Activated effector memory CD4-positive, alpha-beta T cell treated with Interleukin-2 at 50 U/mL for 16 hours (primary cell): Measurements from ENCODE around the gene ELP5.

Experiments used
- DNase-seq: peaks from one replicate; pipeline ENCODE4 v3.0.0-alpha.2; 2020

Gene ELP5

DNA sequence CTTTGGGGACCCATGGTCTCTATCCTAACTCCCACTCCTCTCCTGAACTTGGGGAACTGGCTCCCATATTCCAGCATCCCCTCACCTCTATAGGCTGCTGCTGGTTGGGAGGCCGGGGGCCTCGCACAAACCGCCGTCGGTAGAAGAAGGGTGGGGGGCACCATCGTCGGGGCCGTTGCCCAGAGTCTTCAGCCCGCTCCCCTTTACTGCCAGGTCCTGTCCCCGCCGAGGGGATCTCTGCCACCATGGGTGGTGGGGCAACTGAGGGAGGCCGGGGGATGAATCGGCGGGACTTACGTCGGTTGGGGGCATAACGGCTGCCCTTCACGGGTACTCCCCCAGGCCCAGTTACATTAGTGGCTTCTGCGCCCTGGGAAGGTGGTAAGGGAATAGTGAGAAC is 38.2 kb downstream of the ELP5 start:
- DNase-seq = no peak

DNA sequence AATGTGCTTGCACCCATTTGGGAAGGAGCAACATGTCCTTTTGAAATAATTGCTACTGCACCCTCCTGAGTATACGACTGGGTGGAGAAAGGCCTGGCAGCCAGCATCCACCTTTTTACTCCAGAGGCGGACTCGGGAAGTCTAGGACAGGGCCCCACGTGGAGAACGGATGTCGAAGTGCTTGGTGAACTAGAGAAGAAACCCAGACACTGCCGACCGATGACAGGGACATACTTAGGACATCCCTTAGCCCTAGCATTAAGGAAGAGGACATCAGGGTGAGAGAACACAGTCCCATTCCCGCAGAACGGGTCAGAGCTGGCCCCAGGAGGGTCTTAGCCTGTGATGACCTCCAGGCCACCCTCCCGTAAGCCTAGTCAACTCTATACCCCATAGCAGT is 38.7 kb downstream of the ELP5 start:
- DNase-seq = no peak

DNA sequence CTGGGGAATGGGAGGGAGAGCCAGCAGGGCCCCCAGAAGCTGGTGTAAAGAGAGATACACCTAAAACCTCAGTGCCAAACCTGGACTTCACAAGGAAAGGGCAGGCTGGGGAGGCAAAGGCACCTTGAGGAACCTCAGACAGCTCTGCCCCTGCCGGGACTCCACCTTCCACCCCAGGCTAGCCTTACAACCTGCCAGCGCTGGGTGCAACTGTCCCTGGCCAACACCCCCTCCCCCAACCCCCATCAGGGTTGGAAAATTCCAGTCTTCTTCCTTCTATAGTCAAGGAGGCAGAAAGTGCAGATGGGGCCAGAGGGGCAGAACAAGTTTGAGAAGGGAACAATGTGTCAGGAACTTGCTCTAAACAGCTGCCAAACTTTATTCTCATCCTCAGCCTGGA is 40.2 kb downstream of the ELP5 start:
- DNase-seq = no peak

DNA sequence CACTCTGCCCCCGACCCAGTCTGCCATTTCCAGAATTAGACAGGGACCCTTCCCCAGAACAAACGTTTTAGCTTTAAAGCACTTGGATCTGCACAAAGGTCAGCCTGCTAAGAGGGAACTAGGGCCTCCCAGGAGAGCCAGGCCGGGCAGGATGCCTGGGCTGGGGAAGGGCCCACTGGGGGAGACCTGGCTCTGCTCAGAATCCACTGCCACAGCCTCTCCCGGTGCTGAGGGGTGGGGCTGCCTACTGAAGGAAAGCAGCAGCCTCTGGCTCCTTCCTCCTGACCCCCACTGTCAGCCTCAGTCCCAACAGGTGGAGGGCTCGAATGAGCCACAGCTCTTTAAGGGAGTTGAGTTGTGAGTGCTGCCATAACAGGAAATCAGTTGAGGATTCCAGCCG is 40.7 kb downstream of the ELP5 start:
- DNase-seq = no peak

DNA sequence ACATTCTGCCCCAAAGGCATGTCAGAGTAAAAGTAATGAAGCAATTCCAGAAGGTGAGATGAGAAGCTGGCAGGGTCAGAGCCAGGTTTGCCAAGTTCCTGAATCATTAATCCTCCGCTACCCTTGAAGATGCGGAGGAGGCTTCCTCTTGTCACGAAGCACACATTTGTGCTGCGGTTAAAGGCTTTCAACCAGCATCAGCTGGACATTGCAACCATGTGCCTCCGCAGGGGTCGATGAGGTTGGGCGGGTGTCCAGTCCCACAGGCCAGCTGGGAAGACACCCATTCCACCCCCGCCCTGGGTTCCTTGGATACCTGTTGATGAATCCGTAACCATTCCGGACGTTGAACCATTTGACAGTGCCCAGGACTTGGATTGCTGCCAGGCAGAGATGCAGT is 41.1 kb downstream of the ELP5 start:
- DNase-seq = no peak

DNA sequence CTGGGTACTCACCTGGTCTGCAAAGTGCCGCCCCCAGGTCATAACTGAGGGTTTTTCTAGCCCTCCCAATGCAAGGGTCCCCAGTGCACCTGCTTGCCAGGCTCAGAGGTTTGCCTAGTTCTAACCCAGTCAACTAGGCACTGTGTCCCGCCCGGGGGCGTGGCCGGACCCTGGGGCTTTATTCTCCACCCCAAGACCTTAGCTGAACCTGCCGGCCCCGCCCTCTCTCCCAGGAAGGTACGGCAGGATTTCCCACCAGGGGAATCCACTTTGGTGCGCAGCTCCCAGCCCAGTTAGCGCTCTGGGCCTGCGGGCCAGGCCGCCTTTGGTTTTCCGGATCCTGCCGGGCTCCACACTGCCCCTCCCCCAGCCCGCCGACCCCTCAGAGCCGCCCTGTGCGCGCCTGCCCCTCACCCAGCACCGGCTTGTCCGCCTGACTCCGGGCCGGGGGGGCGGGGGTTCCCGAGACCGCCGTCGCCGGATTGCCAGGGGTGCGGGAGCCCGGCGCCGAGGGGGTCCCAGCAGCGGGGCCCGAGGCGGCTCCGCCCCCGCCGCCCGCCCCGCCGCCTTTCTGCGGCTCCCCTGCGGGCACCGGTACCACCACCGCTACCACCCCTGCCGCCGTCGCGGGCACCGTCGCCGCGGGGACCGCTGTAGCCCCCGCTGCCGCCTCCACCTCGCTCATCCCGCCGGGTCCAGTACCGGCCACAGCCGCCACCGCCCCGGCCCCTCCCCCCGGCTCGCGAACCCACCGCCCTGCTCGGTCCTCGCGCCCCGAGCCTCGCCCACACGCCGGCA is 42.0 kb downstream of the ELP5 start:
- DNase-seq = no peak

DNA sequence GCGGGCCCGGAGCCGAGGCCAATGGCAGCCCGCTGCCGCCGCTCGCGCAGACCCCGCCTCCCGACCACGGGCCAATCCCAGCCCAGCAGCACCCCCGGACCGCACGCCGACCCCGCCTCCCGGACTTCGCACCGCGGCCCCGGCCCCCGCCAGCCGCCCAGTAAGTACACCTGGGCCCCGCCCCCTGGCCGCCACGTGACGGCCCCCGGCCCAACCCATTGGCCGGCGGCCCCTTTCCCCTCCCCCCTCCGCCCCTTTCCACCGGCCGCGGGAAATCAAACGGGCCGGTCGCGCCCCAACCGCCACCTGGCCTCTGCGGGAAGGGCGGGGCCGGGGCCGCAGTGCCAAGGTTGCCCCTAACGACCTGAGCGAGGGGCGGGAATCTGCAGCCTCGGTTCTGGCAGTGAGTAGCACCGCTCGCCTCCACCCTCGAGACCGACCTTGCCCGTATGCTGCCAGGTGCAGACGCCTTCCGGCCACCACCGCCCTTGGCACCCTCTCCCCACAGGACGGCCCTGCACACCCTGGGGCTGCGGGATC is 42.7 kb downstream of the ELP5 start, which contains the start of gene YBX2:
Gene YBX2, minus strand, starts transcription at position 26 of the 540 bp plus-strand sequence. CDS start 139 bp downstream, outside the sequence.
- peak; percentile 55 for DNase-seq

DNA sequence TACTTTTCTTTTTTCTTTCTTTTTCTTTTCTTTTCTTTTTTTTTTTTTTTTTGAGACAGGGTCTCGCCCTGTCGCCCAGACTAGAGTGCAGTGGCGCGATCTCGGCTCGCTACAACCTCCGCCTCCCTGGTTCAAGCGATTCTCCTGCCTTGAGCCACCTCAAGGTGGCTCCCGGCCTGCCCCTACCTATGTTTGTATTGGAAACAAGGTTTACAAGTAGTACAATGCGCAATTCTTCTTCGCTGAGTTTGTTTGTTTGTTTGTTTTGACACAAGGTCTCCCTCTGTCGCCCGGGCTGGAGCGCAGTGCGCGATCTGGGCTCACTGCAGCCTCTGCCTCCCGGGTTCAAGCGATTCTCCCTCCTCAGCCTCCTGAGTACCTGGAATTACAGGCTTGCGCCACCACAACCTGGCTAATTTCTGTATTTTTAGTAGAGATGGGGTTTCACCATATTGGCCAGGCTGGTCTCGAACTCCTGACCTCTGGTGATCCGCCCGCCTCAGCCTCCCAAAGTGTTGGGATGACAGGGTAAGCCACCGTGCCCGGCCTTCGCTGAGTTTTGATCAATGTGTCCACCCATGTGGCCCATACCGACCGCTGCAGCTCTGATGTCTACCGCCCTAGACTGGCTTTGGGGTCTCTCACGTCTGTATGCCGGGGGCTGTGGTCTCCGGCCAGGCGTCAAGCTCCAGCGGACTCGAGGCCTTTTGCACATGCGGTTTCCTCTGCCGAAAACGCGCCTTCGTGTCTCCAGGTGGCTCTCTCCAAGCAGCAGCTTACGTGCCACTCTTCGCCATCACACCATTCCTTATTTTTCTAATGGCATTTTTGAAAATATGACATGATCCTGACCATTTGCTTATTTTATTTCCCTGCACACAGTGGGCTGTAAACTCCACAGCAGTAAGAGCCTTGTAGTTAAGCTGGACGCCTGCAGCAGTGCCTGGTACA is 43.5 kb downstream of the ELP5 start:
- DNase-seq = no peak

DNA sequence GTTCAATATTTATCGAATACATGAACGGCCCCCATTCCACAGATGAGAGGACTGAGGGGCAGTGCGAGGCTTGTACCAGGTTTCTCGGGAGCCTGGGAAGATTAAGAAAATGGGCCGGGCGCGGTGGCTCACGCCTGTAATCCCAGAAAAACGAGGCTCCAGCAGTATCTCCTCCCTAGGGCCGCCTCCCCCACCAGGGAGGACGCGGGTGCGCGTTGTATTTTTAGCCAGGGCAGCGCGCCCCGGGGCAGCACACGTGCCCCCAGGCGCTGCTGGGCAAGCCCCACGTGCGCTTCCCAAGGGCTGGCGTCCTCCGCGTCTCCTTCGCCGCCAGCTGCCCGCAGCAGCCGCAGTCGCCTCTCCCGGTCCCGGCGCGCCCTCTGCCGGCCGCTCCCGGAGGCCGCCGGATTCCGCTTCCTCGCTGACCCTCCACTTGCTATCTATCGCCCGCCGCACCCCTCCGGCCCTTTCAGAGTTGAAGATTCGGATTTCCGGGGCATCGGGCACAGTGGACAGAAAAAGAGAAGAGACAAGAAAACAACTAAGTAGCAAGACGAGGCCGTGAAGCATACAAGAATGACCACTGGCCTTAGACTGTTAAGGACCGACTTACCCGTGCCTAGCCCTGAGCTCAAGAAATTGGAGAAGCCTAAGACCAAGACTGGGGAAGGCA is 44.3 kb downstream of the ELP5 start:
- DNase-seq = peak; percentile 38

DNA sequence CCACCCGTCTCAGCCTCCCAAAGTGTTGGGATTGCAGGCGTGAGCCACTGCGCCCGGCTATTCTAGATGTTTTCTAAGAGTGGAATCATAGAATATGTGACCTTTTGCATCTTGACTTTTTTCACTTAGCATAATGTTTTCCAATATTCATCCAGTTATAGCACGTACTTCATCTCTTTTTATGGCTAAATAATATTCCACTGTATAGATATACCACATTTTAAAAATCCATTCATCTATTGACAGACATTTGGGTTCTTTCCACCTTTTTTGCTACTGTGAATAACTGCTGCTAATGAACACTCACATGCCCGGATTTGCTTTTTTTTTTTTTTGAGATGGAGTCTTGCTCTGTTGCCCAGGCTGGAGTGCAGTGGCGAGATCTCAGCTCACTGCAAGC is 52.2 kb downstream of the ELP5 start:
- DNase-seq = no peak

DNA sequence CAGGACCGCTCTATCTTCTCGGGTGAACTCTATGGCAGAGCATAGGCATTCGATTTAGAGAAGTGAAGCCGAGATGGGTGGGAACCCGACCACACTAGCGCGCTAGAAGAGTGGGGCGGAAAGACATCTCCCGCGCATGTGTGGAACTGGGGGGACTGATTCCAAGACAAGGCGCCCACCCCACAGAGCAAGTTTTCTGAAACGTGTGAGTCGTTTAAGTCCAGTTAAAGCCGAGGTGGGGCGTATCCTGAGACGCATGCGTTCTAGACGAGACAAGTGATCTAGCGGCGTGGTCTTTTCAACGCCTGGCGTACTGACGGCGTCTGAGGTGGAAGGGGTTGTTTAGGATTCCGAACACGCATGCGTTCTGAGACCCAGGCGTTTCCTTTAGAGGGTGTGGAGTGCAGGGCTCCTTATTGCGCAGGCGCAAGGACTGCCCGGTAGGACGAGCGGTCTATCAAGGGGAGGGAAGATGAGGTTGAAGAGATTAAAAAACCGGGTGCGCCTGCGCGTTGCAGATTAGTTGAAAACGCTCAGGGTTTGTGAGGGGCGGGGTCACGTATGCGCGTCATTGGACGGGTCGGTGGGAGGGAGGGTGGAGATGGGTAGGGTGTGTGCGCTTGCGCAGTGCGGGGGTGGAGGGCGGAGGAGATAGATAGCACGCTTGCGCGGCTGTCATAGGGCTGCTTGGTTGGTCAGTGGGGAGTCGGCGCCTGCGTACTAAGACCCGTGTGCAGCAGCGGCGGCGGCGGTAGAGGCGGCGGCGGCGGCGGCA is 55.1 kb downstream of the ELP5 start, which contains the start of gene EIF5A:
Gene EIF5A, plus strand, starts transcription at position 718 of the 775 bp plus-strand sequence. CDS start 2,008 bp downstream, outside the sequence.
- peak; percentile 100 for DNase-seq

DNA sequence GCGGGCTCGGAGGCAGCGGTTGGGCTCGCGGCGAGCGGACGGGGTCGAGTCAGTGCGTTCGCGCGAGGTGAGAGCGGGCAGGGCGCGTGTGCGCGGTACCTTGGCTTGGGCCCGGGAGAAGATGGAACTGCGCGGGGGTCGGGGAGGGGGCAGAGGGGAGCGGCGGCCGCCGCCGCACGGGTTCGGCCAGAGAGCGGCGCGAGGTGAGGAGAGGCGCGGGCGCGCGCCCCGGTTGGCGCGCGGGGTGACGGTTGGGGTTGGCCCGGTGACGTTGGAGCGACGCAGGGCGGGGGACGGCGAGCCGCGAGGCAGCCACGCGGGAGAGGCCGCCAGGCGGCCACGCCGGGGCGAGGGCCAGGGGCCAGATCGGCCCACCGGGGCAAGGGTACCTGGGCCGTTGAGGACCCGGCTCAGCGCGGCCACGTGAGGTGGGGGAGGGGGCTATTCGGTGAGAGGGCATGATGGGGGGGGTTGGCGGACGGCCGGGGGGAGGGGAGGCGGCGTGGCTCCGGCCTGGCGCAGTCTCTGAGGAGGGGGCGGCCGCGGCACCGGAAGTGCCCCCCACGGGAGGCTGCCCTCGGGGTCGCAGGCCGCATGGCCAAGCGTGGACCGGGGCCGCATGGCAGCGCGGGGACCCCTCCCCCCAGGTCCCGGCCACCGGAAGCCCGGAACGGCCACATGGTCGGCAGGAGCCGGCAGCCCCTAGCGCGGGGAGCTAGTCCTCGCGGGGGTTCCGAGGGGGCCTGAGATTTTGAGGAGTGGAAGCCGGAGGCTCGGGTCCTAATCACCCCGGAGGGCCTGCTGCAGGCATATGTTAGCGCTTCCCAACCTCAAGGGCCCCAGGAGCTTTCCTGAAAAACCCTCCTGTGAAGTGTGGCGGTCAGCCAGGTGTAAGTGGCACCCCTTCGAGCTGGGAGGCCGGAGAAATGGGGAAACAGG is 55.9 kb downstream of the ELP5 start:
- peak; percentile 33 for DNase-seq

DNA sequence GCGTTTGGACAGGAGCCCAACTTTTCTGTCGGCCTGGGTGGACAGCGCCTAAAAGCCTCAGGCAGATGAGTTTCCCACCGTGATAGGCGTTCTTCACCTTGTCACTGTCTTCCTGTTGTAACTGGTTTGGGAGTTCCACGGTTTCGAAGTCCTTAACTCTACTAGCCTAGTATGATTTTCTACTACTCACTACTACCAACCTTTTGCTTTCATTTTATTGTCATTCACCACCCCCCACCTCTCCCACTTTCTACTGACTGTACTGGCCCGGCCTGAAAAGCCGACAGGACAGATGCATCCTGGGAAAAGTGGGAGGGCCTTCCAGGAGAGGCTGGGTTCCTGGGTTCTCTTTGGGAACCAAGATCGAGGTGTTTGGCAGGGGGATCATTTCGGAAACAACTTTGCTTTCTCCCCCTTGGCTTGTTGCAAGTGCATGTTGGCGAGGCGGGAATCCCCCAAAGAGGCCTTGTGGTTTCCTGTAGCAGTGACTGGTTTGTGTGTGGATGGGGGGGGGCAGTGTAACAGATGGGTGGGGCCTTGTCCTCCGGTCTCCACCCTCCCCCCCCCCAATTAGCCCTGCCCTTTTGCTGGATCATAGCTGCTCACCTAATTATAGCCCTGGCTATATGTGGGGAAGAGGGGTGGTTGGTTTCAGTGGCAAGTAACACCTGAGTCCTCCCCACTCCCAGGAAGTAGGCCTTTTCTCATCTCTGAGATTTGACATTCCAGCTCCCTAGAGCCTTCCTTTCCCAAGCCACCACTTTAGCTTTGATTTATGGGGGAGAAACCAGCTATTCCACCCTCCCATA is 56.8 kb downstream of the ELP5 start:
- DNase-seq = peak; percentile 79
